ENCODE data around the gene CENPN. TPM values are rescaled to one million over a fixed set of nuclear protein-coding genes. Genes with fewer than 3 reads are reported as not detected.

The CENPN gene
- total RNA-seq, 1 donor from 2014 or later = 8.4 TPM

GRCh38 chr16:81061871-81062608, 55.0 kb downstream of the CENPN start:
- Histone ChIP-seq H3K4me1 (no peaks in the 10 kb centered on the region), H3K27me3 (no peaks in the 10 kb centered on the region), H3K9me3 (no peaks in the 10 kb centered on the region), H3K4me3 (no peak overlapping the region), H3K36me3 (no peaks in the 10 kb centered on the region), H3K27ac (no peak overlapping the region)
- no peak for TF ChIP-seq CTCF (IDR thresholded peaks at IDR 0.05)
- intact Hi-C loops (cut with DNase I) = no loop called here
- ATAC-seq = no peak
- no peak for DNase-seq

GRCh38 chr16:81066681-81067080, 59.7 kb downstream of the CENPN start:
- no peaks in the 10 kb centered on the region for H3K4me1 ChIP-seq
- TF ChIP-seq CTCF (IDR thresholded peaks at IDR 0.05) = no peak
- H3K9me3 ChIP-seq = no peaks in the 10 kb centered on the region
- H3K27ac ChIP-seq = no peak overlapping the region
- DNase-seq (no peak), ATAC-seq (no peak)
- H3K27me3 ChIP-seq = no peaks in the 10 kb centered on the region
- no peak overlapping the region for H3K4me3 ChIP-seq
- intact Hi-C loops (cut with DNase I) = no loop called here
- H3K36me3 ChIP-seq = no peaks in the 10 kb centered on the region

- Histone ChIP-seq H3K4me3 (no peak overlapping the region), H3K27ac (no peak overlapping the region), H3K27me3 (no peaks in the 10 kb centered on the region), H3K36me3 (no peaks in the 10 kb centered on the region), H3K4me1 (no peaks in the 10 kb centered on the region), H3K9me3 (no peaks in the 10 kb centered on the region)
- intact Hi-C loops (cut with DNase I) = no loop called here
- DNase-seq (no peak), ATAC-seq (no peak)
- no peak for TF ChIP-seq CTCF (IDR thresholded peaks at IDR 0.05)
Measured at GRCh38 chr16:81067166-81067565, 60.2 kb downstream of the CENPN start.

GRCh38 chr16:81069063-81069462, 62.0 kb downstream of the CENPN start:
- Histone ChIP-seq H3K4me1 (no peaks in the 10 kb centered on the region), H3K4me3 (no peak overlapping the region), H3K27ac (no peak overlapping the region), H3K9me3 (no peaks in the 10 kb centered on the region), H3K27me3 (no peaks in the 10 kb centered on the region), H3K36me3 (no peaks in the 10 kb centered on the region)
- intact Hi-C loops (cut with DNase I) = no loop called here
- no peak for ATAC-seq
- no peak for DNase-seq
- TF ChIP-seq CTCF (IDR thresholded peaks at IDR 0.05) = no peak

- no peak for ATAC-seq
- peaks cover under 1% of the 10 kb centered on the region for H3K4me1 ChIP-seq
- DNase-seq = no peak
- H3K27ac ChIP-seq = no peak overlapping the region
- H3K36me3 ChIP-seq = no peaks in the 10 kb centered on the region
- no peaks in the 10 kb centered on the region for H3K9me3 ChIP-seq
- H3K27me3 ChIP-seq = no peaks in the 10 kb centered on the region
- H3K4me3 ChIP-seq = no peak overlapping the region
- intact Hi-C loops (cut with DNase I) = no loop called here
- no peak for TF ChIP-seq CTCF (IDR thresholded peaks at IDR 0.05)
Measured at GRCh38 chr16:81070979-81071378, 64.0 kb downstream of the CENPN start.

- intact Hi-C loops (cut with DNase I) = no loop called here
- H3K4me3 ChIP-seq = no peak overlapping the region
- H3K36me3 ChIP-seq = no peaks in the 10 kb centered on the region
- H3K27me3 ChIP-seq = no peaks in the 10 kb centered on the region
- ATAC-seq (no peak), DNase-seq (no peak)
- TF ChIP-seq CTCF (IDR thresholded peaks at IDR 0.05) = no peak
- H3K4me1 ChIP-seq = peaks cover 6% of the 10 kb centered on the region
- H3K9me3 ChIP-seq = no peaks in the 10 kb centered on the region
- no peak overlapping the region for H3K27ac ChIP-seq
Measured at GRCh38 chr16:81071805-81072204, 64.8 kb downstream of the CENPN start.

Data from upper lobe of right lung (tissue), 1 donor.